Stimulated activated CD8-positive, alpha-beta memory T cell treated with anti-CD3 and anti-CD28 coated beads, Interleukin-2, amount 100 ng/mL, for 1 hour (primary cell): Measurements from ENCODE around the gene APBB2.
"Not testable (repeated sequence)": the region's sequence is repeated elsewhere in the genome, so short reads cannot be mapped to it uniquely, and the experiment has no call there.

Source experiments
- DNase-seq, 2 donors: peaks; one replicate each; pipeline ENCODE4 v3.0.0-alpha.2; 2020; ENCODE audit warnings: low read depth in 2 of 2

APBB2 gene

DNA sequence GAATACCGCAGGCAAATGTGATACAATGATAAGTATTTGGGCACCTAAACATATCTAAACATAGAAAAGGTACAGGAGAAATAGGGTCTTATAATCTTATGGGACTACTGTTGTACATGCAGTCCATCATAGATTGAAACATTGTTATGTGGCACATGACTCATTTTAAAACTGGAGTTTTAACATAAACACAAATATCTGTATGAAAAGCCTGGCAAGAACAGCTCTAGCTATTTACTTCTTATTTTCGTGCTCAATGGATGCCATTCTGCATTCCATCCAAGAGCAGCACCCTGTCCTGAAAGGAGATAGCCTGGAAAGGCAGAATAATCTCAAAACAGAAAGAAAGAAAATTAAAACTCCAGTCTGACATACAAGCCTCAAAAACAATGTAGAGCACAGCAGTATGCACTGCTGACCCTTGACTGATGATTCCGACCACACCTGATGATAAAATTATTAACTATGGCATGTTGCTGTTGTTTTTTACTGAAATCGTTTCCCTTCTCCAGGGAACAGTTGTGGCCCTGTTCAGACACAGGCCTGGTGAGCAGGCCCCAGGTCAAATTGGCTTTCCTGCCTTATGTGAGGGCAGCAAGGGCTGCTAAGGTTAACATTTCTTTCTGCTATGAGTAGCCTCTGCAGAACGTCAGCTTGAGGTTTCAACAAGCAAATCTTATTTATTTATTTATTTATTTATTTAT, 152.7 kb downstream of the APBB2 start:
- DNase-seq: no peak

DNA sequence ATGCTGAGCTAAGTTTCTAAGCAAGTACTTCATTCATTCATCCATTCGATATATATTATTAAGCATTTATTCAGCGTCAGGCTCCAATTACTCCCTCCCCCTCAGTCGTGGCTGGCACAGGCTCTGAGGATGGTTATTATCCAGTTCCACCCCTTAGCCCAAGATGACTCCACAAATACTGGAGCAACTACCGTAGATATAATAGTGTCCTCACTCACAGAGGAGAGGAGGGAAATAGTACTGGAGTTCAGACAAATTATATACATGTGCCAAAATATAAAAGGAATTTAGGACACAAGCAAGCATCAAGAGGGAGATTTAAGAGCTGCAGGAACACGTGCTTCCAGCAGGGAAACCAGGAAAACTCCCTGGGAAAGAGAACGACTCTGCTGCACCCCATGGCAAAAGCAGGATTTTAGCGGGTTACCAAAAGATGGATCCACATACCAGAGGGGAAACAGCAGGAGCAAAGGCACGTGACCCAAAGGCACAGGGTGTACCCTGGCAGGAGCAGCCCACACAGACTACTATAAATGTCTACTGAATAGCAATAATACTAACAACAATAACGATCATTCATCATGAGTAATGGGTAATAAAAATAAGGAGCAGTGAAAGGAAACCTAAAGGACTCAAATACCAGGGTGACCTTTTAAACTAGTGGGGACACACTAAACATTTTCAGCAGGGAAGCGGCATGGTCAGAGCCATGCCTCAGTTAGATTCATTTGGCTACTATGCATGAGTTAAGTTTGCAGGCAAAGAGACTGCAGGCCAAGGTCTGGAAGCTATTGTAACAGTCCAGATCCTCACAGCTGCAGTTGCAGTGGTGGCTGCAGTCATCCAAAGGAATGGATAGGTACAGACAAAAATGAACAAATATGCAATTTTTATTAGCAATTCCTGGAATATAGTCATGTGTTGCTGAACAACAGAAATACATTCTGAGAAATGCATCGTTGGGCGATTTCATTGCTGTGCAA, 153.7 kb downstream of the APBB2 start:
- DNase-seq: no peak

DNA sequence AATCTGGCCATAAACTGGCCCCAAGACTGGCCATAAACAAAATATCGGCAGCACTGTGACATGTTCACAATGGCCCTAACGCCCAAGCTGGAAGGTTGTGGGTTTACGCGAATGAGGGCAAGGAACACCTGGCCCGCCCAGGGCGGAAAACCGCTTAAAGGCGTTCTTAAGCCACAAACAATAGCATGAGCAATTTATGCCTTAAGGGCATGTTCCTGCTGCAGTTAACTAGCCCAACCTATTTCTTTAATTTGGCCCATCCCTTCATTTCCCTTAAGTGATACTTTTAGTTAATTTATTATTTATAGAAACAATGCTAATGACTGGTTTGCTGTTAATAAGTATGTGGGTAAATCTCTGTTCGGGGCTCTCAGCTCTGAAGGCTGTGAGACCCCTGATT, 154.9 kb downstream of the APBB2 start:
- not testable (repeated sequence) for DNase-seq

DNA sequence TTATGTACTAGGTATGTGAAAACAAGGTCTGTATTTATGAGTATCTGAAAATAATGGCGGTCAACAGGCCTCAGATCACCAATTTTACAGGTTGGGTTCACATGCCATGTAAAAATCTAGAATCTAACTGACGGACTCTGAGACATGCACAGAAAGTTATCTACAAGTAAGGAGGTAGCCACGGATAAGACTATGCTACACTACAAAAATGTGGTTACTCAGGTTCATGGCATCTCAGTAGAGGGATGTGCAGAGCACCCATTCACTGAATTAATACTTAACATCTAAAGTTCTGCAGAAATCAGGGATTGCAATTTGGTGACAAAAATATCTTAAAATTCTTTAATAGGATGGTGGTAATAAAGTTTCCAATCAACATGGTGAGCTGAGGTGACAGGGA, 155.9 kb downstream of the APBB2 start:
- no peak for DNase-seq

DNA sequence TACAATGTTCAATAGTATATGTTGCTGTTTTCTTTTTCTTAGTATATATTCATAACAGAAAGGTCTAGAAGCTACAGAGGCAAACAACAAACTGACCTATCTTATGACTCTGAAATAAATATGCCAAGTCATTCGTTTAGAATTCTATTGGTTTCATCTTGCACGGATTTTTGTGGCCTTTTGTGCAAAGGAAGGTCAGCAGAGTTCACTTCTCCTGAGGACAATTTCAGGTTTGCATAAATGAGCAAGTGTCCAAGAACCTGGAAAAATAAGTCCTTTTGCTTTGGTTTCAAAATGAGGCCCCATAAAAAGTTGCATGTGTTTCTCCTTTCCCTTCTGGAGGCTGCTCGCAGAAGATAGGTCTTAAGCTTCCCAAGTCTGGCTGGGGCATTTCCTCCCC, 156.9 kb downstream of the APBB2 start:
- no peak for DNase-seq

DNA sequence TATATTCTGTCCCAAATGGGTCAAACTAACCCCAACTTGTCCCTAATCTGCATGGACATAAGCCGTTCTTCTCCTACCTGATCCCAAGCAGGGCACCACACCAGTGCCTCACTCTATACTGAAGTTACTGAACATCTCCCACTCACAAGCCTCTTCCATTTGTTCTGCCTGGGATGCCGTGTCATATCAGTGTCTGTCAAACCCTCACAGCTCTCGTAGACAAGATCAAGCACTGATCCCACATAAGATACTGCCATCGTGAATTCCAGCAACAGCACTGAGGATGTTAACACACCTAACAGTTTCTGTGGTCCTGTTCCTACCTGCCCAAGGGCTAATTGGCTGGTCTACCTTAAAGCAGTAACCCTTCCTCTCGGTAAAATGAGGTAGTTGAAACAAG, 162.1 kb downstream of the APBB2 start:
- no peak for DNase-seq

DNA sequence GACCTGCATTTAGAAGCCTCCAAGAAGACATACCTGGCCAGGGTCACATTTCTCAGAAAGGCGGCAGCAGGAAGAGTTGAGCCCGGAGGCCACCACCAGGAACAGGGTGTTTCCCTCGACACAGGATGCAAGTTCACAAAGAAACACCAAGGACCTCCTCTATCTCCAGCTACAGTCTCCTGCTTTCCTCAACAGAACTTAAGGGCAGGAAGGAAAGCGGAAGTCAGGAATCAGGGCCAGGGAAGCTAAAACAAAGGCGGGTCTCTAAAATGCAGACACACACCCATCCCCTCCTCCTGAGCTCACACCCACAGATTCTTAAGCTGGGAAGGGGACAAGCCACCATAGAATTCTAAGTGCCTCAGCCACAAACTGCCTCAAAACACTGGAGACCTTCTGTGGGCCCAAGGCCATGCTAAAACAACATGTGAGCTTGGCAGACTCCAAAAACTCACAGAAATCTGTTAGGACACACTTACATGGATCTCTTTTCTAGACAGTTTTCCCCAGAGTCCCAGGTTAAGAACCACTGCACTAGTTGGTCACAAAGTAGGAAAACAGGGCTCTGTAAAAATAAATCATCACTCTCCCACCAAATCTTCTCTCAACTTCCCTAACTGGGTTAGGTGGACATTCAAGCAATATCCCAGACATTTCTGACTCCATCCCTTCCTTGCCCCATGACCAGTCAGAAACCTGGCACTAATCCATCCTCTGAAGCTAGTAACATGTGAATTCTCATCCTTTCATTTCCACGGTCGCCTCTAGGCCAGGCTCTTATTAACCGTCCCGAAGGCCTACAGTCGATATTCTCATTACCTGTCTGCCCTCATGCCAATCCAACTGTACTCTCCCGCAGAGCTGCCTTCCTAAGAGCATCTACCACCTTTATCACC, 163.2 kb downstream of the APBB2 start:
- no peak for DNase-seq

DNA sequence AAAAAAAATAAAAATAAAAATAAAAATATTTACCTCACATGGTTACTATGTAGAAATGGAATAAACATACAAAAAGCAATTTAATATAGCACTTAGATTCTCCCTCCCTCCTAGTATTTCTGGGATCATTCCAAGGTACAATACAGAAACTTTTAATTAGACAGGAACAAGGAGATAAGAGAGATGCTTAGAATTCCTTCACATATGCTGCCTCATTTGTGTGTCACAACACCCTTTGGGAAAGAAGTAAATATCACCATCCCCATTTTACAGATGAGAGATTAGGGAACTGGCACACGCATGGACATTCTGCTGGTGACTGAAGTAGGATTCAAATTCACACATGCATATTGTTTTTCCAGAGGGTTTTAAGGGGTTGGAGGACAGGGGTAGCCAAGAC, 164.2 kb downstream of the APBB2 start:
- DNase-seq: no peak

DNA sequence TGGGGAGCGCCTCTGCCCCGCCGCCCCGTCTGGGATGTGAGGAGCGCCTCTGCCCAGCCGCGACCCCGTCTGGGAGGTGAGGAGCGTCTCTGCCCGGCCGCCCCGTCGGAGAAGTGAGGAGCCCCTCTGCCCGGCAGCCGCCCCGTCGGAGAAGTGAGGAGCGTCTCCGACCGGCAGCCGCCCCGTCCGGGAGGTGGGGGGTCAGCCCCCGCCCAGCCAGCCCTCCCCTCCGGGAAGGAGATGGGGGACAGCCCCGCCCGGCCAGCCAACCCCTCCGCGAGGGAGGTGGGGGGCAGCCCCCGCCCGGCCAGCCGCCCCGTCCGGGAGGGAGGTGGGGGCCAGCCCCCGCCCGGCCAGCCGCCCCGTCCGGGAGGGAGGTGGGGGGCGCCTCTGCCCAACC, 165.2 kb downstream of the APBB2 start:
- DNase-seq: not testable (repeated sequence)

DNA sequence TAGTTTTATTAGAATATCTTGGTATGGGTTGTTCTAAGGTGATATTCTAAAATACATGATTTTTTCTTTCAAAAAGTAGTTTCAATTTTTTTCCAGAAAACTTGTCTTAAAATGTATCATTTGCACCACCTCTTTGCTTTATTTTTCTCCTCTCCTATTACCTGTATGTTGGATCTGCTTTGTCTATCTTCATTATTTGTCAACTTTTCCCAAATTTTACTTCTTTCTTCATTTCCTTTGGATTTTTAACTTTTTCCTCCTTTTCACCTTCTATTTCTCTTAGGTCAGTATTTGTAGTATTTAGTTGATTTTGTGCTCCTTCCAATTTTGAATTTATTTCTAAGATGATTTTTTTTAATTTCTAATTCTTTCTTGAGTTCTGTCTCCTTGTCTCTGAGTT, 169.6 kb downstream of the APBB2 start:
- DNase-seq: no peak

DNA sequence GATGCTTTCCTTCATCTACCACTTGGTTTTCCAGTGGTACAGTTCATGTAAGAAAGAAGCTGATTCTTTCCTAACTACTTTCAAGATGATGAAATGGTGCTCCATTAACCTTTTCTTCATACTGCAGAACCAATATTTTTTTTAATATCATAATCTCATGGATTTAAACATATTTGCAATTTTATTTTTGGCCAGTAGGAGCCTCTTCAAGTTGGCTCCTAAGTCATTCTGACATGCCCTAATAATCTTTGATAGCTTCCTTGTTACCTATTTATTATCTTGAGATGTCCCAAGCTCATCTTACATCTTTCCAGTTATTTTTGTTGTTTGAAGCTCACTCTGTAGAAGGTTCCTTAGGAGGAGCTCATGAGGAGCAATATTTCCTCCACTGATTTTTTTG, 170.2 kb downstream of the APBB2 start:
- DNase-seq: no peak

DNA sequence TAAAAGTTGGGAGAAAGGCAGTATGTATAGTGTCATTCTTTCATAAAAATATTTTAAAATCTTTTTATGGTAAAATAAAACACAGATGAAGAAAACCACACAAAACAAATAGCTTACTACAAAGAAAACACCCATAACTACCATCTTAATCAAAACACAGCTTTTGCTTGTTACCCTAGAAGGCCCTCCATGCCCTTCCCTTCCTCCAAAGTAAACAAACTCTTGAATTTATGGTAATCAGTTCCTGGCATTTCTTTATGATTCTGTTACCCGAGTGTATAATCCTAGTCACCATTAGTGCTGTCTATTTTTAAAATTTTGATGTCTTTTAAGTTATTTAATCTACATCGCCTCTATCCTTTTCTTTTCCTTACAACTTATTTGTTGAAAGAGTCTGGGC, 170.9 kb downstream of the APBB2 start:
- no peak for DNase-seq

DNA sequence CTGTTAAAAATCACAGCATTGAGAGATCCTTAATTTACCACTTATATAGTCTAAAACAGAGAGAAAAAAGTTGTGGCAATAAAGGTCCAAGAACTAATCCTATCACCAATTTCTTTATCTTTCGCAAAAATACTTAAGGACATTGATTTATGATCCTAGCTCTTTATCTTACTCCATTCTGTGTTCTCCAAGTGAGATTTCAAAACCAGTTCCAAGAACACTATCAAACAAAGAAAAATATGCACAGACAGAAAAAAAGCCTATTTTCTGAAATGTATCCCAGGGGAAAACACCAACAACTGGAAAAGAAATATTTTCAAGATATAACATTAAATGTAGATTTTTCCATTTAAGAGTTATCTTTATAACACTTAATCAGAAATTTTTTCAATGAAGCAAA, 172.8 kb downstream of the APBB2 start:
- no peak for DNase-seq

DNA sequence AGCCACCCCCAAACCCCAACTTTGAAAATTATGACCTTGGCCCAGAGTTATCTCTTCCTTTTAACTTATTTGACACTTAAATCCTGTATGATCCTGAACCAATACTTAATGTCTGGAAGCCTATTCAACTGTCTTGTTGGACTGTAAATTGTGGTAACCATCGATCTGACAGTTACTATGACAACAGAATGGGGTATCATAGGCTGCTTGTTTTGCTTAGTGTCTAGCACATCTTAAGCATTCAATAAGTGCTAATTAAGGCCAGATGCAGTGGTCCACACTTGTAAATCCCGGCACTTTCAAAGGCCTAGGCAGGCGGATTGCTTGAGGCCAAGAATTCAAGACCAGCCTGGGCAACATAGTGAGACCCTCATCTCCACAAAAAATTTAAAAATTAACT, 175.0 kb downstream of the APBB2 start:
- DNase-seq: no peak

DNA sequence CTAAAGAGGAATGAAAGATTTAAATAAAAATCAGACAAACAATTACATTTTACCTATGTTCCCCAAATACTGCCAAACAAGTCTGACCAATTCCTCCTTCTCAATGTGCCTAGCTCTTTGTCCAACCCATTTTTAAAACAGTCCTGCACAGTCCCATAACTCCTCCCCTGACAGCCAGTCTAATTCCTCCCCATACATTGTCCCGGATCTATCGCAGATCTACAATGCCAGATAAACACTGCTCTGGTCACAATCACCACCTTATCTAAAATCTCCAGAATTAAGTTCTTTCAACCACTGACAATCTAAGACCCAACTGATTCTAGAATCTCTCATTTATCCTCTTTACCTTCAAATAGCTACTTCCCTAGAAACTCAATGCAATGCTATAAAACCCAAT, 176.0 kb downstream of the APBB2 start:
- DNase-seq: no peak

DNA sequence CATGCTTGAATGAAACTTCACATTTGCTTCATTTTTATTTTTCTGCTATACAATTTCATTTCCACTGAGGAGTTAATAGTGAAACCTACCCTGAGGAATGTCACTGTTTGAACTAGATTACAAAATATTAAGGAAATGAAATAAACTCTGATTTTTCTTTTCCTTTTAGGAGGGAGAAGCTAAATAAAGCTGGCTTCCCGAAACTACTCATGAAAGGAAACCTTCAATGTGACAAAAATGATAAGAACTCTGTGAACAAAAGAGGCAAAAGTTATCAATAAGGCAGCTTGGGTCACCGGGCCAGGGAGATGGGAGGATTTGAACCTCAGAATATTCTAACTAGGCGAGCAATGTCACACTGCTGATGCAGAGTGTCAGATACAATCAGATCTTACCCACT, 185.2 kb downstream of the APBB2 start:
- DNase-seq: no peak

DNA sequence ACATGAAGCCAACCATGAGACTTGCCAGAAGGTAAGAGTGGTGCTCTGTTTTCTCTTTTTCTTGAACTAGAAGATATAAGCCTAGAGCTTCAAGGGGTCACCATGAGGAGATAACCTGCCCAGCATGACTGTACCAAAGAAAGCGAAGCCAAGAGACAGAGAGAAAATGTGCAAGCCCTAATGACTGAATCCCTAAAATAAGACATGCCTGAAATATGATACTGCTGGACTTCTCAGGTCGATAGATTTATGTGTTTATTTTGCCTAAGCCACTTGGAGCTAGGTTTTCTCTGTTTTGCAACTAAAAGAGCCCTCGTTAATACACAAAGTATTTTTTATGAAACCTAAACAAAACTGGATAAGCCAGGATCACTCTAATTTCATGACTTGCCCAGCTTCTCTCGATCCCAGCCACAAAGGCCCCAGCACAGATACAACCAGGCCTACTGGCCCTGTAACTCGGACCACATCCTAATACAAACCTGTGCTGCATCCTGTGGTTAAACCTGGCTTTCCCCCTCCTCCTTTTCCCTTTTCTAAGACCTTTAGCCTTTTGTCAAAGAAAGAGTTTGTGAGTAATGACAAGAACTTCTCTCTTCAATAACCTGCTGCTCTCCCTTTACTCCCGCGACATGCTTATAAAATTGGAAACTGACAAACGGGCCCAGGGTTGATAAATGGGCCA, 185.8 kb downstream of the APBB2 start:
- DNase-seq: no peak

DNA sequence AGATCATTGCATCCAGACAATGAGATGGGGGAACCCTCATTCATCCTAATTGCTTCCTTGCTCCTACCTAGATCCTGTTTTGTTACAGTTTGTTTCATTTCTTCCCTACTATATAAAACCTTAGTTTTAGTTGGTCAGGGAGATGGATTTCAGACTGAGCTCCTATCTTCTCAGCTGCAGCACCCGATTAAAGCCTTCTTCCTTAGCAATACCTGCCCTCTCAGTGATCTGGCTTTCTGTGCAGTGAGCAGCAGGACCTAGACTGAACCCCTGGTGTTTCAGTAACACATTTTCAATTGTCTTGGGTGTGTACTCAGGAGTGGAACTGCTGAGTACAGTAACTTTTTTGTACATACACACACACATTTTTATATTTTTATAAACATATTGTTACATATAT, 187.4 kb downstream of the APBB2 start:
- DNase-seq: no peak

DNA sequence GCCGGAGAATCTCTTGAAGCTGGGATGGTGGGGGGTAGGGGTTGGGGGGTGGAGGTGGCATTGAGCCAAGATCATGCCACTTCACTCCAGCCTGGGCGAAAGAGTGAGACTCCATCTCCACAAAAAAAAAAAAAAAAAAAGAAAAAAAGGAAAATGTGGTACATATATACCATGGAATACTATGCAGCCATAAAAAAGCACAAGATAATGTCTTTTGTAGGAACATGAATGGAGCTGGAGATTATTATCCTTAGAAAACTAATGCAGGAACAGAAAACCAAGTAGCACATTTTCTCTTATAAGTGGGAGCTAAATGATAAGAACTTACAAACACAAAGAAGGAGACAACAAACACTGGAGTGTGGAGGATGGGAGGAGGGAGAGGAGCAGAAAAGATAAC, 188.5 kb downstream of the APBB2 start:
- DNase-seq: no peak

DNA sequence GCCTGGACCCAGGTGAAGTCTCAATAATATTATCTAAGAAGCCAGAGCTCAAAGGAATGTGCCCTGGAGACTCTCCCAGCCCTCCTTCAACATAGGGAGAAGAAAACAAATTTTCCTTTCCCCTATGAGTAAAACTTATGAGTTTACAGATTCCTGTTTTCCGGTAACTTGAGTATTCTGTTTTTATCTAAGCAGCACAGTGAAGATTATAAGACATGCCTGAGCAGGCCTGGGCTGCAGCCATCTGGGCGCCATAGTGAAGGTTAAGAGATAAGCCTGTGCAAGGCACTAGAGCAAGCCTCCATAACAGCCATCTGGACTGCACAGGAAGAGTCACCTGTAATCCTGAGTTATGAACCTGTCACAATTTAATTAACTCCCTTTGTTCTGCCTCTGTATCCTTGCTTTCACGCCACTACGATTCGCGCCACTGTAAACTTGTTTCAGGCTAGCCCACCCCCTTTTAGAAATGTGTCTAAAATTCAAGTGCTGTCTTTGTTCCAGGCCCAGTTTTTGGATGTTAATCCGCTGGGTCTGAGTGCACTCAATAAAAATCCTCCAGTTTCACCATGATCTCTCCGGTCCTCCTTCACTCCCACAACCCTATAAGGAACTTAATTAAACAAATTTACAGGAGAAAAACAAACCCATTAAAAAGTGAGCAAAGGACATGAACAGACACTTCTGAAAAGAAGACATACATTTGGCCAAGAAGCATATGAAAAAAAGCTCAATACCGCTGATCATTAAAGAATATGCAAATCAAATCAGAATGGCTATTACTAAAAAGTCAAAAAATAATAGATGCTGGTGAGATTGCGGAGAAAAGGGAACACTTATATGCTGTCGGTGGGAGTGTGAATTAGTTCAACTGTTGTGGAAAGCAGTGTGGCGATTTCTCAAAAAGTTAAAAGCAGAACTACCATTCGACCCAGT, 189.5 kb downstream of the APBB2 start:
- no peak for DNase-seq
